22Rv1 (cell line): ENCODE data around the gene JMJD7.

Experiments
- H3K27ac ChIP-seq: fragments of 450-650 bp; 2 replicates; pipeline ENCODE4 v1.5.1; 2017
- ZFX ChIP-seq: fragments of 450-650 bp; IDR thresholded peaks from 2 replicates; pipeline ENCODE4 v1.6.1; 2017; ENCODE audit warnings: antibody characterized with exemption, borderline replicate concordance
- TF ChIP-seq, protein P1 (sequence below): fragments of 450-650 bp; IDR thresholded peaks from 2 replicates; pipeline ENCODE4 v1.5.1; 2017; ENCODE audit warnings: mild to moderate bottlenecking

The JMJD7 gene

DNA sequence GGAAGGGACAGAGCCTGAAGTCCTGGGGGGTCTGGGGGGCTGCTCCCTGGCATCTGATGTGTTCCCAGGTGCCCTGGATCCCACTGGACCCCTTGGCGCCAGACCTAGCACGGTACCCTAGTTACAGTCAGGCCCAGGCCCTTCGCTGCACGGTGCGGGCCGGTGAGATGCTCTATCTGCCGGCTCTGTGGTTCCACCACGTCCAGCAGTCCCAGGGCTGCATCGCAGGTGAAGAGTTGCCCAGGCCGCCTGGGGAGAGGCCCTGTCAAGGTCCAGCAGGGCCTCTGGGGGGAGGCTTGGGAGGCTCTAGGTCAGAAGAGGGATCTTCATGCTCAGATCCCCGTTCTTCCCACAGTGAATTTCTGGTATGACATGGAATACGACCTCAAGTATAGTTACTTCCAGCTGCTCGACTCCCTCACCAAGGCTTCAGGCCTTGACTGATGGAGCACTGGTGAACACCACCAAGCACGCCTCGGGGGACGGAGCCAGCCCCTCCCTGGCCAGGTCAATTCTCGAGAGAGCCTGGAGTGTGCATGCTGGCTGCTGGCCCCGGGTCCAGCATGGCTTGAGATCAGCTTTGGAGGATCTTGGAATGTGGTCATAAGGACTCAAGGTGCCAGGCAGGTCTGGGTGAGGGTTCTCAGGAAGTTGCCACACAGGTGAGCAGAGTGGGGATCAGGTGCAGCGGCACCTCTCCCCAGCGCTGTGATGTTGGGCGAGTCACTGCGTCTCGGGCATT is 9.0 kb downstream of the JMJD7 start:
- H3K27ac ChIP-seq, result no peak overlapping the region
- TF ChIP-seq ZFX, result no peak
- TF ChIP-seq, protein P1, sequence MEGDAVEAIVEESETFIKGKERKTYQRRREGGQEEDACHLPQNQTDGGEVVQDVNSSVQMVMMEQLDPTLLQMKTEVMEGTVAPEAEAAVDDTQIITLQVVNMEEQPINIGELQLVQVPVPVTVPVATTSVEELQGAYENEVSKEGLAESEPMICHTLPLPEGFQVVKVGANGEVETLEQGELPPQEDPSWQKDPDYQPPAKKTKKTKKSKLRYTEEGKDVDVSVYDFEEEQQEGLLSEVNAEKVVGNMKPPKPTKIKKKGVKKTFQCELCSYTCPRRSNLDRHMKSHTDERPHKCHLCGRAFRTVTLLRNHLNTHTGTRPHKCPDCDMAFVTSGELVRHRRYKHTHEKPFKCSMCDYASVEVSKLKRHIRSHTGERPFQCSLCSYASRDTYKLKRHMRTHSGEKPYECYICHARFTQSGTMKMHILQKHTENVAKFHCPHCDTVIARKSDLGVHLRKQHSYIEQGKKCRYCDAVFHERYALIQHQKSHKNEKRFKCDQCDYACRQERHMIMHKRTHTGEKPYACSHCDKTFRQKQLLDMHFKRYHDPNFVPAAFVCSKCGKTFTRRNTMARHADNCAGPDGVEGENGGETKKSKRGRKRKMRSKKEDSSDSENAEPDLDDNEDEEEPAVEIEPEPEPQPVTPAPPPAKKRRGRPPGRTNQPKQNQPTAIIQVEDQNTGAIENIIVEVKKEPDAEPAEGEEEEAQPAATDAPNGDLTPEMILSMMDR, result no peak

DNA sequence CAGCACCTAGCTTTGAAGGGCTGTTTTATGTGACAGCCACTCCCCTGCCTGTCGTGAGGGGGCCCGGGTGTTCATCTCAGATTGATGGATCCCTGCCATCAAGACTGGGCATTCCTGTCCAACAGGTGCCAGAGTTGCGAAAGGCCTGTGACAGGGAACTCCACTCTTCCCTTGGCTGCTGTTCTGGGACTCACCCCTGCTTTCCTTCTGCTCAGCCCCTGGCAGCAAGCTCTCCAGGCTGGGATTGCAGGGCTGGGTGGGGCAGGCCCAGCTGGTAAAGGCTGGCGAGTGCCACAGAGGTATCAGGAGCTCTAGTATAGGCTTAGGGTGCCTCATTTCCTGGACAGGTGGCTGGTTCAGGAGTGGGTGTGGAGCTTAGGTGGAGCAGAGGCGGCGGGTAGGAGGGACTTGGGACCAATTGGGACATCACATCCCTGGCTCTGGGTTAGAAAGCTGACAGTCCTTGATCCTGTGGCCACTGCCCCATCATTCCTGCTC is 10.6 kb downstream of the JMJD7 start, which contains the start of gene PLA2G4B:
TSS of gene PLA2G4B (plus strand) at position 448 of the 498 bp plus-strand sequence. CDS start 67 bp downstream, outside the sequence.
- no peak for TF ChIP-seq ZFX
- TF ChIP-seq, protein P1, result no peak
- peak within 1 kb of the TSS; percentile 48 for H3K27ac ChIP-seq

DNA sequence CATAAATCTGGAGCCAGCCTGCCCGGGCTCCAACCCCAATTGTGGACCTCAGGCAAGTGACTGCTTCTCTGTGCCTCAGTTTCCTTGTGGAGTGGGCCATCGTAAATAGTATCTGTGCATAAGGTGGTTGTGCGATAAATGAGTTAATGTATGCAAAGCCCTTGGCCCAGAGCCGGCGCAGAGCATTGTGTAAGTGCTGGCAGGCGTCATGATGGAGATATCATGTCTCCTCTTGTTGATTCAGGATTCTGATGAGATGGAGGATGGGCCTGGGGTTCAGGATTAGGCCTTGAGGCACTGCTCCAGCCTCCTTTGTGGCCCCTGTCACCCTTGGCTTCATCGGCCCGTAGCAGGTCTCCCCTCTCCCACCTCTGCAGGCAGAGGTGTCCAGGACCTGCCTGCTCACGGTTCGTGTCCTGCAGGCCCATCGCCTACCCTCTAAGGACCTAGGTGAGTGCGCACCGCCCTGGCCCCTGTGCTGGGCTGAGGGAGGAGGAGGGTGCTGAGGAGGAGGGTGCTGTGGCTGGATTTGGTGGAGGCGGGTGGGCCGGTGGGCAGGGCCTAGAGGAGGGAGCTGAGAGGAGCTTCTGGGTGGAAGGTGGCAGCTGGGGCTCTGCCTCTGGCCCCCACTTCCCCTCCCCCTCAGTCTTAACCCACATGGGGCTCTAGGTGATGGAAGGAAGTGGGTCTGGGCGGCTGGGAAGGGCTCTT is 12.0 kb downstream of the JMJD7 start:
- no peak overlapping the region for H3K27ac ChIP-seq
- no peak for TF ChIP-seq ZFX
- TF ChIP-seq, protein P1, result no peak

DNA sequence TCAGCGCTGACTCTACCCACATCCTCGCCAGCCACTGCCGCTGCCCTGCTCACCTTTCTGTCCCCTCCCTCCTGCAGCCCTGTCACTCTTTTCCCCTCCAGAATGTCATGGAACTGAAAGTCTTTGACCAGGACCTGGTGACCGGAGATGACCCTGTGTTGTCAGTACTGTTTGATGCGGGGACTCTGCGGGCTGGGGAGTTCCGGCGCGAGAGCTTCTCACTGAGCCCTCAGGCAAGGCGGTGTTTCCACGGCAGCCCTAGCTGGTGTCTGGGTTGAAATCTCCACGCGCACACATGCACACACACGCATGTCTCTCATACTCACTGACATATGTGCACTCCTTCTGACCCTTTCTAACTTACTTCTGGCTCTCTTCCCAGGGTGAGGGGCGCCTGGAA is 12.8 kb downstream of the JMJD7 start:
- TF ChIP-seq, protein P1, result no peak
- TF ChIP-seq ZFX, result no peak
- no peak overlapping the region for H3K27ac ChIP-seq

DNA sequence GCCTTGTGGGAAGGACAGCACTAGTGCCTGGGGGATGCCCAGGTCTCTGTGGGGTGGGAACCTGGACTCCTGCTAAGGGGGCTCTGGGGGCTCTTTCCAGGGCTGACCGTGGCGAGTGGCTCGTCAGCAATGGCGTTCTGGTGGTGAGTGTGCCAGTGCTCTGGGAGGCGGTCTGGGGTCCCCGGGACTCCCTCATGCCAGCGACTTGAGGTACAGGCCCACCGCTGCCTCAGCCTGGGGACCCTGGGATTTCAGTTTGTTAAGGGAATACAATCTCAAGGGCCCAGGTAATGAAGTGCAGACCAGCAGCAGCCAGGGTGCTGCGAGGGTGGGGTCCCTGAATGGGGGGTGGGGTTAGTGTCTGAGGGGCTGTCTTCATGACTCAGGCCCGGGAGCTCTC is 13.2 kb downstream of the JMJD7 start:
- TF ChIP-seq, protein P1, result no peak
- TF ChIP-seq ZFX, result no peak
- no peak overlapping the region for H3K27ac ChIP-seq

DNA sequence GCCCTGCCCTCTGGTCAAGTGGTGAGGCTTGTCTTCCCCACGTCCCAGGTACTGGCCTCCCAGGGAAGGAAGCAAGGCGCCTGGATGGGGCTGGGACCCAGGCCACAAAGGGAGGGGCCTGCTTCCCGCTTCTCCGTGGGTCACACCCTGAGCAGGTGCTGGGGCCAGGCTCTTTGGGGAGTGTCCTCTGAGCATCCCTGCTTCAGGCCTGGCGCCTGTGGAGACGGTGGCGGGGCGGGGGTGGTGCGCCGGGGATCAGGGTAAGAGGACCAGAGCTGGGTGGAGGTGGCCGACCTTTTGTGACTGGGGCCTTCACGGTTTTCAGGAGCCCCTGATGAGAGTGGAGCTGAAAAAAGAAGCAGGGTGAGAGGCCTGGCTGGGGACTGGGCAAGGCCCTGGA is 14.3 kb downstream of the JMJD7 start:
- H3K27ac ChIP-seq, result no peak overlapping the region
- no peak for TF ChIP-seq ZFX
- TF ChIP-seq, protein P1, result no peak

DNA sequence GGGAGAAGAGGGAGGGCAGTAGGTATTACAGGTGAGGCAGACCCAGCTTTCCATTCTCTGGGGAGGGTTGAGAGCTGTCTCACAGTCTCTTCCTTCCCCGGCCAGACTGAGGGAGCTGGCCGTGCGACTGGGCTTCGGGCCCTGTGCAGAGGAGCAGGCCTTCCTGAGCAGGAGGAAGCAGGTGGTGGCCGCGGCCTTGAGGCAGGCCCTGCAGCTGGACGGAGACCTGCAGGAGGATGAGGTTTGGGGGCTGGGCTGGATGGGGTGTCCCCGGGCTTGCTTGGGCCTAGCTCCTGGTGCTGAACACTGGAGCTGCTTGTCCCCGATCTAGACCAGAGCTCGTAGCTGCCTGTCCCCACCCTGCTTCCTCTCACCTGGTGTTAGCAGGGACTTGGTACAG is 15.7 kb downstream of the JMJD7 start:
- TF ChIP-seq, protein P1, result no peak
- TF ChIP-seq ZFX, result no peak
- no peak overlapping the region for H3K27ac ChIP-seq
